BE2C (cell line): ENCODE measurements around the gene ST8SIA5.

ENCODE experiments used
- DNase-seq: peaks from one replicate; pipeline ENCODE4 v3.0.0-alpha.2; 2020
- H3K27me3 ChIP-seq: fragments of 250-450 bp; sonication (Bioruptor Pico); 2 replicates; pipeline ENCODE4 v1.5.1; 2020; ENCODE audit warnings: mild to moderate bottlenecking
- H3K36me3 ChIP-seq: fragments of 250-450 bp; sonication (Bioruptor Pico); 2 replicates; pipeline ENCODE4 v1.5.1; 2020; ENCODE audit warnings: mild to moderate bottlenecking
- H3K4me1 ChIP-seq: fragments of 250-450 bp; sonication (Bioruptor Pico); 2 replicates; pipeline ENCODE4 v1.5.1; 2020
- H3K4me3 ChIP-seq: 2 replicates; pipeline ENCODE4 v1.5.1; 2011; ENCODE audit warnings: low read depth, low read length
- H3K9me3 ChIP-seq: fragments of 250-450 bp; sonication (Bioruptor Pico); 2 replicates; pipeline ENCODE4 v1.5.1; 2020
- CTCF ChIP-seq: IDR thresholded peaks from 2 replicates; pipeline ENCODE4 v1.5.1; 2012; ENCODE audit warnings: mild to moderate bottlenecking, low read depth, low read length

ST8SIA5 gene

GRCh38 chr18:46704189-46704588 is 52.7 kb downstream of the ST8SIA5 start:
- Histone ChIP-seq H3K36me3 (no peaks in the 10 kb centered on the region), H3K9me3 (no peaks in the 10 kb centered on the region), H3K4me1 (no peaks in the 10 kb centered on the region), H3K4me3 (no peak overlapping the region), H3K27me3 (no peaks in the 10 kb centered on the region)
- no peak for DNase-seq
- TF ChIP-seq CTCF, result no peak

- Histone ChIP-seq H3K36me3 (no peaks in the 10 kb centered on the region), H3K27me3 (no peaks in the 10 kb centered on the region), H3K4me3 (no peak overlapping the region), H3K9me3 (no peaks in the 10 kb centered on the region), H3K4me1 (no peaks in the 10 kb centered on the region)
- no peak for TF ChIP-seq CTCF
- no peak for DNase-seq
These were observed 54.4 kb downstream of the ST8SIA5 start for GRCh38 chr18:46702471-46702870.

GRCh38 chr18:46700066-46700824 is 56.6 kb downstream of the ST8SIA5 start:
- Histone ChIP-seq H3K27me3 (no peaks in the 10 kb centered on the region), H3K4me1 (no peaks in the 10 kb centered on the region), H3K4me3 (no peak overlapping the region), H3K36me3 (no peaks in the 10 kb centered on the region), H3K9me3 (no peaks in the 10 kb centered on the region)
- no peak for DNase-seq
- no peak for TF ChIP-seq CTCF

- TF ChIP-seq CTCF, result no peak
- Histone ChIP-seq H3K4me3 (no peak overlapping the region), H3K36me3 (no peaks in the 10 kb centered on the region), H3K9me3 (no peaks in the 10 kb centered on the region), H3K27me3 (no peaks in the 10 kb centered on the region), H3K4me1 (no peaks in the 10 kb centered on the region)
- no peak for DNase-seq
These were observed 60.2 kb downstream of the ST8SIA5 start for GRCh38 chr18:46696702-46697101.

GRCh38 chr18:46696268-46696667 is 60.6 kb downstream of the ST8SIA5 start:
- Histone ChIP-seq H3K36me3 (no peaks in the 10 kb centered on the region), H3K4me1 (no peaks in the 10 kb centered on the region), H3K9me3 (no peaks in the 10 kb centered on the region), H3K27me3 (no peaks in the 10 kb centered on the region), H3K4me3 (no peak overlapping the region)
- no peak for DNase-seq
- TF ChIP-seq CTCF, result no peak

- TF ChIP-seq CTCF, result no peak
- no peaks in the 10 kb centered on the region for H3K27me3 ChIP-seq
- no peaks in the 10 kb centered on the region for H3K4me1 ChIP-seq
- no peak for DNase-seq
- no peak overlapping the region for H3K4me3 ChIP-seq
- no peaks in the 10 kb centered on the region for H3K36me3 ChIP-seq
- H3K9me3 ChIP-seq, result no peaks in the 10 kb centered on the region
These were observed 62.9 kb downstream of the ST8SIA5 start for GRCh38 chr18:46693996-46694395.
